H1 (cell line): ENCODE measurements around the gene TMEM150B. TPM values are rescaled to one million over a fixed set of nuclear protein-coding genes. Genes with fewer than 3 reads are reported as not detected.
A peak's percentile ranks its signal among the peaks of the same experiment; 100 is the strongest.

ENCODE experiments used
- CTCF ChIA-PET: fragments of 300-600 bp; sonication (Branson Sonifier 250); formaldehyde crosslinking; loops from one replicate; lab custom pipeline; 2021; ENCODE audit not compliant: partially characterized antibody; lab: Charles Lee
- POLR2A ChIA-PET: fragments of 300-600 bp; sonication (Branson Sonifier 250); formaldehyde crosslinking; loops from one replicate; lab custom pipeline; 2021; ENCODE audit warnings: inconsistent platforms; ENCODE audit not compliant: partially characterized antibody; lab: Charles Lee
- DNase-seq, 2 experiments: peaks; one replicate each; pipeline versions ENCODE4 v3.0.0 to v3.0.0-alpha.2; 2010 to 2022; ENCODE audit warnings: low spot score in 2 of 2, low read depth in 1 of 2, mixed read lengths in 1 of 2
- FAIRE-seq: peaks from 2 replicates; lab custom pipeline; 2011; peaks lifted over from hg19 to GRCh38; lab: Jason Lieb, UNC
- H2AFZ ChIP-seq: 2 replicates; pipeline ENCODE4 v1.8.1; 2012; ENCODE audit warnings: low read length, inconsistent platforms
- H2AK5ac ChIP-seq: 2 replicates; pipeline ENCODE4 v1.6.1; 2013; ENCODE audit warnings: low read depth, low read length
- H2BK120ac ChIP-seq: replicated peaks from 2 replicates; pipeline ENCODE3; 2013; ENCODE audit warnings: low read depth, low read length, inconsistent platforms
- H2BK12ac ChIP-seq: 2 replicates; pipeline ENCODE4 v1.6.1; 2013; ENCODE audit warnings: low read depth, low read length
- H2BK15ac ChIP-seq: 2 replicates; pipeline ENCODE4 v1.6.1; 2013; ENCODE audit warnings: low read length
- H2BK20ac ChIP-seq: 2 replicates; pipeline ENCODE4 v1.6.1; 2013; ENCODE audit warnings: low read length
- H2BK5ac ChIP-seq: 2 replicates; pipeline ENCODE4 v1.6.1; 2013; ENCODE audit warnings: low read depth, low read length
- H3K14ac ChIP-seq: 2 replicates; pipeline ENCODE4 v1.6.1; 2013; ENCODE audit warnings: inconsistent platforms; ENCODE audit not compliant: insufficient read length
- H3K18ac ChIP-seq: 2 replicates; pipeline ENCODE4 v1.6.1; 2013; ENCODE audit warnings: low read length; ENCODE audit errors: extremely low read depth
- H3K23ac ChIP-seq: 2 replicates; pipeline ENCODE4 v1.6.1; 2013; ENCODE audit warnings: inconsistent platforms; ENCODE audit not compliant: insufficient read length
- H3K23me2 ChIP-seq: 2 replicates; pipeline ENCODE4 v1.6.1; 2013; ENCODE audit warnings: low read depth, low read length
- H3K27ac ChIP-seq: 2 replicates; pipeline ENCODE4 v1.6.1; 2011; ENCODE audit warnings: low read depth, low read length, inconsistent platforms
- H3K27me3 ChIP-seq, 4 experiments: replicated peaks in 1 of 4; 1 replicate in 1 of 4; 2 replicates in 3 of 4; pipeline versions ENCODE4 v1.6.1 to v1.8.1; 2011 to 2013; ENCODE audit warnings: low read length in 3 of 4, mild to moderate bottlenecking in 3 of 4, inconsistent platforms in 2 of 4, mixed read lengths in 2 of 4, moderate library complexity in 1 of 4; ENCODE audit not compliant: control insufficient read depth in 3 of 4, insufficient read depth in 3 of 4; ENCODE audit errors: extremely low read depth in 1 of 4
- H3K36me3 ChIP-seq, 4 experiments: 2 replicates each; pipeline versions ENCODE4 v1.6.1 to v1.8.1; 2011 to 2013; ENCODE audit warnings: mild to moderate bottlenecking in 4 of 4, low read length in 3 of 4, moderate library complexity in 2 of 4, control low read depth in 1 of 4, inconsistent platforms in 1 of 4; ENCODE audit not compliant: insufficient read depth in 4 of 4, control insufficient read depth in 2 of 4
- H3K4ac ChIP-seq: replicated peaks from 2 replicates; pipeline ENCODE3; 2013; ENCODE audit warnings: low read length, low read depth, mixed read lengths, inconsistent platforms; ENCODE audit not compliant: insufficient read length
- H3K4me1 ChIP-seq, 4 experiments: replicated peaks in 1 of 4; 1 replicate in 1 of 4; 2 replicates in 3 of 4; pipeline versions ENCODE4 v1.6.1 to v1.8.1; 2011 to 2013; ENCODE audit warnings: low read length in 3 of 4, inconsistent platforms in 2 of 4, mixed read lengths in 1 of 4; ENCODE audit not compliant: insufficient read depth in 4 of 4, control insufficient read depth in 3 of 4
- H3K4me2 ChIP-seq, 2 experiments: 2 replicates each; pipeline versions ENCODE4 v1.6.1 to v1.8.1; 2011 to 2013; ENCODE audit warnings: low read depth in 2 of 2, low read length in 2 of 2, control low read depth in 1 of 2, inconsistent platforms in 1 of 2, mild to moderate bottlenecking in 1 of 2; ENCODE audit not compliant: insufficient read depth in 1 of 2
- H3K4me3 ChIP-seq, 4 experiments: fragments of 200-600, 300-600 bp in 1 of 4; sonication (generic), shearing (Covaris generic), sonication (Bioruptor Twin) in 1 of 4; 2 replicates each; pipeline versions ENCODE4 v1.5.1 to v1.8.1; 2011 to 2016; ENCODE audit warnings: low read length in 4 of 4, low read depth in 3 of 4, control low read depth in 2 of 4, inconsistent platforms in 2 of 4, mild to moderate bottlenecking in 2 of 4, mixed read lengths in 1 of 4, moderate library complexity in 1 of 4; ENCODE audit not compliant: insufficient read depth in 2 of 4; ENCODE audit errors: extremely low read depth in 1 of 4
- H3K56ac ChIP-seq: replicated peaks from 2 replicates; pipeline ENCODE3; 2013; ENCODE audit warnings: low read depth, mild to moderate bottlenecking, mixed read lengths, low read length, inconsistent platforms; ENCODE audit not compliant: insufficient read length
- H3K79me1 ChIP-seq: 2 replicates; pipeline ENCODE4 v1.6.1; 2013; ENCODE audit warnings: low read depth, low read length, control low read depth
- H3K79me2 ChIP-seq, 2 experiments: 2 replicates each; pipeline versions ENCODE4 v1.6.1 to v1.8.1; 2012 to 2013; ENCODE audit warnings: low read length in 2 of 2, mild to moderate bottlenecking in 2 of 2, inconsistent platforms in 1 of 2; ENCODE audit not compliant: insufficient read depth in 2 of 2, control insufficient read depth in 1 of 2
- H3K9ac ChIP-seq, 4 experiments: replicated peaks in 1 of 4; 1 replicate in 1 of 4; 2 replicates in 3 of 4; pipeline versions ENCODE4 v1.6.1 to v1.8.1; 2011 to 2013; ENCODE audit warnings: low read depth in 3 of 4, low read length in 3 of 4, control low read depth in 2 of 4, mild to moderate bottlenecking in 2 of 4, moderate library complexity in 2 of 4, inconsistent platforms in 1 of 4; ENCODE audit errors: extremely low read depth in 1 of 4
- H3K9me3 ChIP-seq, 2 experiments: 2 replicates each; pipeline versions ENCODE4 v1.6.1 to v1.8.1; 2012 to 2013; ENCODE audit warnings: mild to moderate bottlenecking in 2 of 2, moderate library complexity in 2 of 2, control low read depth in 1 of 2, inconsistent platforms in 1 of 2, low read depth in 1 of 2, low read length in 1 of 2, mixed read lengths in 1 of 2; ENCODE audit not compliant: insufficient read depth in 2 of 2
- H4K20me1 ChIP-seq, 2 experiments: replicated peaks in 1 of 2; 2 replicates each; pipeline versions ENCODE3 to v1.8.1; 2011 to 2013; ENCODE audit warnings: inconsistent platforms in 2 of 2, low read length in 2 of 2, mild to moderate bottlenecking in 1 of 2; ENCODE audit not compliant: insufficient read depth in 2 of 2, control insufficient read depth in 1 of 2
- H4K5ac ChIP-seq: 2 replicates; pipeline ENCODE4 v1.6.1; 2013; ENCODE audit warnings: low read length, low read depth, mixed read lengths, inconsistent platforms; ENCODE audit not compliant: insufficient read length
- H4K8ac ChIP-seq: 2 replicates; pipeline ENCODE4 v1.8.0; 2013; ENCODE audit warnings: mild to moderate bottlenecking, moderate library complexity, low read length, inconsistent platforms; ENCODE audit not compliant: insufficient read depth; ENCODE audit errors: extremely low read depth
- H4K91ac ChIP-seq: replicated peaks from 2 replicates; pipeline ENCODE3; 2013; ENCODE audit warnings: low read length, mixed read lengths, inconsistent platforms; ENCODE audit not compliant: insufficient read length
- CHD2 ChIP-seq: IDR thresholded peaks from 2 replicates; pipeline ENCODE4 v1.6.1; 2012; ENCODE audit warnings: low read length, improper control_type of control experiment
- GTF2F1 ChIP-seq: IDR thresholded peaks from 2 replicates; pipeline ENCODE4 v1.6.1; 2012; ENCODE audit warnings: low read depth, low read length, improper control_type of control experiment, borderline replicate concordance
- HDAC2 ChIP-seq, 2 experiments: fragments of 300-600 bp in 1 of 2; sonication (generic) in 1 of 2; IDR thresholded peaks; 2 replicates each; pipeline ENCODE4 v1.6.1; 2011 to 2012; ENCODE audit warnings: low read depth in 2 of 2, low read length in 2 of 2, mild to moderate bottlenecking in 2 of 2, moderate library complexity in 2 of 2, borderline replicate concordance in 1 of 2, inconsistent platforms in 1 of 2
- JUND ChIP-seq: IDR thresholded peaks from 2 replicates; pipeline ENCODE4 v1.6.1; 2011; ENCODE audit warnings: mild to moderate bottlenecking, improper control_type of control experiment, low read length
- KDM4A ChIP-seq: IDR thresholded peaks from one replicate; pipeline ENCODE4 v1.7.1; 2012; ENCODE audit warnings: low read depth, mild to moderate bottlenecking, moderate library complexity, low read length, inconsistent platforms; ENCODE audit not compliant: severe bottlenecking
- NRF1 ChIP-seq: IDR thresholded peaks from 2 replicates; pipeline ENCODE4 v1.6.1; 2011; ENCODE audit warnings: mild to moderate bottlenecking, low read depth, low read length, improper control_type of control experiment
- RXRA ChIP-seq: IDR thresholded peaks from 2 replicates; pipeline ENCODE4 v1.6.1; 2011; ENCODE audit warnings: low read depth, mild to moderate bottlenecking, low read length, moderate library complexity; ENCODE audit not compliant: insufficient read depth
- TAF7 ChIP-seq: optimal IDR thresholded peaks from 2 replicates; pipeline ENCODE3; 2011; ENCODE audit warnings: low read depth, mild to moderate bottlenecking, inconsistent platforms, low read length, moderate library complexity, borderline replicate concordance
- TEAD4 ChIP-seq: IDR thresholded peaks from 2 replicates; pipeline ENCODE4 v1.6.1; 2012; ENCODE audit warnings: low read depth, low read length, inconsistent platforms, mixed read lengths
- ZNF274 ChIP-seq: IDR thresholded peaks from 2 replicates; pipeline ENCODE4 v1.7.0; 2012; ENCODE audit warnings: low read length, borderline replicate concordance; ENCODE audit errors: extremely low read depth
- WGBS, 2 experiments: shearing (Covaris generic) in 1 of 2; methylation state at CpG; one replicate each; pipeline versions ENCODE4 v1.1.6 to v1.1.7; 2013 to 2015; ENCODE audit warnings: low lambda C conversion rate in 2 of 2, mixed read lengths in 2 of 2, inconsistent platforms in 1 of 2, low coverage in 1 of 2, missing lambda C conversion rate in 1 of 2; ENCODE audit not compliant: insufficient replicate concordance in 2 of 2, insufficient coverage in 1 of 2, insufficient read length in 1 of 2; ENCODE audit errors: extremely low coverage in 1 of 2, missing lambda C conversion rate in 1 of 2; 5-methylcytosine and 5-hydroxymethylcytosine counted together
- polyA plus RNA-seq, 7 experiments: library from polyadenylated mRNA; depleted of rRNA in 3 of 7; stranded (reverse) in 5 of 7; unstranded in 2 of 7; fragments of >200 nt in 5 of 7; fragments of 200-250 nt in 2 of 7; gene quantifications; 1 replicate in 5 of 7; 2 replicates in 1 of 7; 4 replicates in 1 of 7; pipeline versions ENCODE4 v1.2.1 to v1.2.3, GENCODE V29; 2011 to 2013; ENCODE audit warnings: missing spikeins in 2 of 7, mixed read lengths in 2 of 7
- total RNA-seq: library from RNA; stranded (reverse); fragmentation: NEBNext Ultra II Directional; extraction: Animal tissue kit (Norgen Biotek cat#: 25700); gene quantifications from 2 replicates; pipeline ENCODE4 v1.2.1, GENCODE V29; 2021

TMEM150B gene
- total and polyA plus RNA-seq, 2 of the 8 experiments (the other 6 are each of a cell fraction or from before 2014, with no cell fraction given): 0.41 to 0.91 TPM

DNA sequence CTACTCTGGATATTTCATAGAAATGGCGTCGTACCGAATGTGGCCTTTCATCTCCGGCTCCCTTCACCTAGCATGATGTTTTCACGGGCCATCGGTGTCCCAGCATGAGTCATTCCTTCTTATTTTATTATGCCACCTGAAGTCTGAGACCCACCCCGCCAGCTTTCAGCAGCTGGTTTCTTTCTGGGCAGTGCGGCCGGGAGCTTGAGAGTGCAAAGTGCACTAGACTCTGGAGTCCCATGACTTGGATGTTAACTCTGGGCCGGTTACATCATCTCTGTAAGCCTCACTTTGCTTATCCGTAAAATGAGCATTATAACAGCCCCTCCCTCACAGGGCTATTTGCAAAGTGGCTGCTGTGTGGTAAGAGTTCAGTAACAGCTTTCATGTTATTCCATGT is 8.7 kb upstream of the TMEM150B start:
- Histone ChIP-seq H2BK20ac (no peak overlapping the region), H3K9me3 (no peaks in the 10 kb centered on the region), H4K20me1 (no peaks in the 10 kb centered on the region), H3K9ac (no peak overlapping the region), H2BK5ac (peak overlapping the region; percentile 10; the same call in 1 of the 2 replicates), H2BK120ac (no peak overlapping the region), H3K4me1 (peaks cover 0 to 7% (median 1%) of the 10 kb centered on the region in 4 experiments; a peak in 2 of 7 replicates)
- whole genome bisulfite sequencing, 2 experiments: 88% methylated on average over 11 of the region's 11 CpGs; no CpG with 5 or more reads in 1 of the 2 experiments
- no peak for DNase-seq
- TF ChIP-seq TEAD4: no peak
- no peak for TF ChIP-seq ZNF274
- TF ChIP-seq NRF1: no peak
- TF ChIP-seq GTF2F1: no peak
- no peak for TF ChIP-seq RXRA
- no peak for TF ChIP-seq JUND
- no peak for TF ChIP-seq HDAC2 (IDR thresholded peaks at IDR 0.05; ENCODE audit: borderline replicate concordance in 1 of 2, low read depth in 2 of 2, low read length in 2 of 2)
- TF ChIP-seq CHD2: no peak
- no peak for TF ChIP-seq KDM4A
- no peak for TF ChIP-seq TAF7
- TF ChIP-seq, all 59 proteins: peak for 0
- H3K79me2 ChIP-seq: no peaks in the 10 kb centered on the region
- H4K5ac ChIP-seq: no peak overlapping the region
- H3K56ac ChIP-seq: no peak overlapping the region
- no peak overlapping the region for H3K18ac ChIP-seq
- H3K4me3 ChIP-seq: no peak overlapping the region
- CTCF ChIA-PET: interaction anchor here (1.0 kb wide), 1 partner anchor 15 kb away, joined by 3 read pairs; no protein-coding TSS in a partner anchor
- no peak overlapping the region for H2BK12ac ChIP-seq
- H3K79me1 ChIP-seq: no peaks in the 10 kb centered on the region
- H3K4ac ChIP-seq: no peak overlapping the region
- no peaks in the 10 kb centered on the region for H3K36me3 ChIP-seq
- H3K23me2 ChIP-seq: peaks cover 5% of the 10 kb centered on the region; the same call in 1 of the 2 replicates
- no peak for FAIRE-seq
- H2AFZ ChIP-seq: no peak overlapping the region
- POLR2A ChIA-PET: interaction anchor here (0.6 to 2.6 kb wide), 6 partner anchors 12 to 179 kb away, joined by 3 to 10 read pairs (median 3); partner anchors contain the start of gene UBE2S
- no peak overlapping the region for H2BK15ac ChIP-seq
- no peak overlapping the region for H2AK5ac ChIP-seq
- H4K91ac ChIP-seq: no peak overlapping the region
- H4K8ac ChIP-seq: no peak overlapping the region
- H3K23ac ChIP-seq: no peak overlapping the region
- H3K27me3 ChIP-seq: peaks cover 0 to 3% (median 0%) of the 10 kb centered on the region in 4 experiments; a peak in 1 of 7 replicates
- no peak overlapping the region for H3K14ac ChIP-seq
- H3K4me2 ChIP-seq: no peak overlapping the region
- H3K27ac ChIP-seq: no peak overlapping the region
